Epidermal melanocyte (primary cell): Measurements from ENCODE around the gene SNX3.

ENCODE experiments used
- DNase-seq: peaks from one replicate; pipeline ENCODE4 v3.0.0; 2011; ENCODE audit warnings: low spot score; ENCODE audit not compliant: insufficient read length

SNX3 gene

GRCh38 chr6:108170332-108171290 lies 90.2 kb downstream of the SNX3 start:
- no peak for DNase-seq

DNA sequence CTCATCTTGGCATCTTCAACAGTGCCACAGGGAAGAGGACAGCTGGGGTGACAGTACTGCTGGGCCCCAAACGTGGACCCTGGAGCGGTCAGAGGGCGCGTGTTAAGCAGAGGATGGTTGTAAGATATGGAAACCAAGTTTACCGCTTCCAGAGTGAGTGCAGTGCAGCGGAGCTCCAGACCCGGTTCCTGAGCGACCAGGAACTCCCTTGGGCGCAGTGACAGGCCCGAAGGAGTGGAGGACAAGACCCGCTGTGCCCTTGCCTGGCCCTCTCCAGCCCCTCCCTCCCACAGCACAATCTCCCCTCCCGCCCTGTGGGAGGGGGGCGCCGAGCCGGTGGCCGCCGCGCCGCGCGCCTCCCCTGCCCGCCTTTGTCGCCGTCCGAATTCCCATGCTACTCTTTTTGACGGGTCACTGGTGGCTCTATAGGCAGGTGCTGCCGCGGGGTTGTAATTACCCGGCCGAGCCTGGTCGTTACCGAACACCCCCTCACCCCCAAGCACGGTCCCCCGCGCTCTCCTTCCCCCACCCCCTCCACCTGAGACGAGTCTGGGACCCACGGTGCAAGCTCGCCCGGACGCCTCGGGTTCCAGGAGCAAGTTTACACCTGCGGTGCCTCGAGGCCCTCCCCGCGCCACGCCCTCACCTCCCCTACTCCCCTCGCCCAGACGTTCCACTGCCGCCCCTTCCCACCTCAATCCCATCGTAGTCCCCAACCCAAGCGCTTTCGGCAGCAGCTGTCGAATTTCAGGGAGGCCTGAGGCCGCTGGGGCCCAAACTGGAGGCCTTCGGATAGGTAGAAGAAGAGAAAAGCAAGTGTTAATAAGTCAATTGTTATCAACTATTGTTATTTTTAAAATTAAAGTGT lies 91.1 kb downstream of the SNX3 start:
- DNase-seq, result no peak

DNA sequence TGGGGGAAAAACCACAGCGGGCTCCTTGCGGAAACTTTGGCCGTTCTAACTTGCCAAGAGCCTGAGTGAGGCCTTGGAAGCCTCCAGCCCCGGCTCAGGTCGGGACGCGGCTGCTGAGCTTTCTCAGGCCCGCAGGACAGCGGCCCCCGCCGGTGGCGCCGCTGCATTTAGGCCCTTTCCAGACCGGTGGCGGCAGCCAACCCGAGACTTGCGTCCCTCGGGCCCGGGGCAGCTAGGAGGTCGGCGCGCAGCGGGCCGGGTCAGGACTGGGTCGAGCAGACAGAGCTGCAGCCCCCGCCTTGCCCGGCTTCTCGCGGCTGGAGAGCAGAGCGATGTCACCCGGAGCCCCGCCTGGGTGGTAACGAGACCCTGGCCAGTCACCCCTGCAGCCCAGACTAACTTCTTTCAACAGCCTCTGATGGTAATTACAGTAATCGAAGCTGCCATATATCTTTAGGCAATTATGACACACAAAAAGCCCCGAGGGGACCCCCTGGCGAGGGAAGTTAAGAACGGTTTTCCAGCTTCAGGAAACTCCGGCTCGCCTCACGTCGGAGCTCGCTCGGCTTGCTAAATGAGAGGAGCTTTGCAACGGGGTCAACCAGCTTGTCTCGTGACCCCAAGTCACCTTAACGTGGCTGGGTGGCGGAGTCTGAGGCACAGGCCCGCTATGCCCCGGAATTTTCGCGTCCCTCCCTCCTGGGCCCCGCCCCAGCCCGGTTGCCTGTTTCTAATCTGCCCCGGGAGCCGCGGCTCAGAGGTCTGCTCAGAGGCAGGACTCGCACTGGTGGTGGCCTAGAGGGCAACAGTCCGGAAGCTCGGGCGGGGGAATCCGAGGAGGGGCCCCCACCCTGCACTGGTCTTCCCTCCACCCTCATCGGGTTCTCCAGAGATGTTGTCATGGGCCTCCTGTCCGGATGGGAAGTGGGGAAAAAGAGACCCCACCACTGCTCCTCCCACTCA lies 92.1 kb downstream of the SNX3 start:
- no peak for DNase-seq

GRCh38 chr6:108168090-108168463 lies 92.8 kb downstream of the SNX3 start:
- no peak for DNase-seq

GRCh38 chr6:108167449-108168089 lies 93.3 kb downstream of the SNX3 start:
- no peak for DNase-seq

- no peak for DNase-seq
Measured at GRCh38 chr6:108166664-108167448, 94.0 kb downstream of the SNX3 start.

DNA sequence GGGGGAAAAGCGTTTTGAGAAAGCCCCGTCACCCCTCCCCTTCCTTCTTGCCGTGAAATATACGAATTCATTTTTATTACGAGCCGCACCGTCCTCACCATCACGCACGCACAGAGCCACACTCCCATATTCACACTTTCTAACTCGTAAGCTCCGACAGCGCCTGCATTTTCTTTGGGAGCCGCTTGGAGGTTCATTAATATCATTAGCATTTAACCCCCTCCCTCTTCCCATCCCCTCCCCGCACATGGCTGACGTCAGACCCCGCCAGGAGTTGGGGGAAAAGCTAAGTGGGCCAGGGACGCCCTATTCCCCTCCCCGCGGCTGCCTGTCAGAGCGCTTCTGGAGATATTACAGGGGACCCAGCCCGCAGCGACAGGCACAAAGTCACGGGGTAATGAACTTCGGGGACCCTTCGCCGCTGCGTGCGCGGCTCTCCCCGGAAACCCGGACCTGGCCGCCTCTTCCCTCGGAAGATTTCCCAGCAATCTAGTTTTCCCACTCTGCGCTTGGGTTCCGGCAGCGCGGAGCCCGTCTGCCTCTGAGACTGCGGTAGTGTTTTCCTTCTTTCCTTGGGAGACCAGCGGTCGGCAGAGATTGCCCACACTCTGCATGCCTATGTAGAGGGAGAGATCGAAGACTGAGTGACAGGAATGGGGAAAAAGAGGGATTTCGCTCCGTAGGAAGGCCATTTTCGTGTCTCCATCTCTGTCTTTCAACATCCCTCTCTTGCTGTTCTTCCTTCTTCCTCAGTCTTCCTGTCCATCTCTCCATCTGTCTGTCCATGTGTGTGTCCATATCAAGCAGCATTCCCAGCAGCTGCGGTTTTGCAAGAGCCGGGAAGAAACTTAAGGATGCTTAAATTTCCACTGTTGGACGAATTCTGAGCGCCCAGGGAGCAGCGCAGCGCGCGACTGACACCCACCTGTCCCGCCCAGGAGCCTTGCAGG lies 94.9 kb downstream of the SNX3 start, which contains the start of gene NR2E1:
Gene NR2E1 (plus strand): TSS at position 309 of the 950 bp plus-strand sequence. CDS start 744 bp downstream, outside the sequence.
- DNase-seq, result no peak

- no peak for DNase-seq
Measured at GRCh38 chr6:108164815-108165706, 95.8 kb downstream of the SNX3 start.

DNA sequence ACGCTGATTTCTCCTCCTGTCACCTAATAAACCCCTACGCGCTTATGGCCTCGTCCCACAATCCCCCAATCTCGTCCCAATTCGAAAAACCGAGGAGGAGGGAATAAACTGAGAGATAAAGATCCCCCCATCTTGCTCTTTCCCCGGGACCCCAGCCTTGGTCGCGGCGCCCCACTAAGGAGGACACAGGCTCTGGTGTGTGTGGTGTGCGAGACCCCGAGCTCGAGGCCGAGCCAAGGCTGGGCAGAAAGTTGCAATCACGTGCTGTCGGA lies 96.4 kb downstream of the SNX3 start:
- no peak for DNase-seq

GRCh38 chr6:108163644-108164542 lies 96.9 kb downstream of the SNX3 start:
- DNase-seq, result no peak

- no peak for DNase-seq
Measured at GRCh38 chr6:108163267-108163643, 97.6 kb downstream of the SNX3 start.

DNA sequence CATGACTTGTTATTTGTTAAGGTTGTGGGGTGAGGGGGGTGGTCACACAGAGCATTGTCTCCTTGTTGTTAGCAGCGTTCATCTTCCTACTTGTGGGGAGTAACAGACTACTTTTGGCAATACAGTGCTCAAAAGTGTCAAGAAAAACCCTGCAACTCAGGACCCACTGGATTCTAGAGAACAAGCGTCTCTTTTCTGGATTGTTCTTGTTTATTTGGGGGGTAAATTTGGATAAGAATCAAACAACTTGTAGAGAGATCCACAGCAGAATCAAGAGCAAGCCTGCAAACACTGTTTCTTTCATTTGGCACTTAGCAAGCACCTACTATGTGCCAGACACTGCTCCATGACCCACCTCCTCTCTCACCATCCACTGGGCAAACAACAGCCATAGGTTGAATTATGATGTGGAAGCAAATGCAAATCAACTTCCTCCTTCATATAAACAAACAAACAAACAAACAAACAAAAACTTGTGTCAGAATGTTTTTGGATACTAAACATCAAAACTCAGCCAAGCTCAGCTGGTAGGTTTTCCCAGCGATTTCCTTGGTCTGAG lies 99.0 kb downstream of the SNX3 start:
- no peak for DNase-seq
